Activated T-helper 1 cell treated with anti-CD3 and anti-CD28 coated beads, Interleukin-12 subunit alpha, Interleukin-12 subunit beta, Interleukin-2, Interleukin-4 antibody, amounts not matched to agents 30 ng/mL and 10 ng/mL and 1 ng/mL, durations not matched to agents 14 hours and 24 hours and 36 hours (primary cell): ENCODE data around the gene ARHGEF11. TPM values are rescaled to one million over a fixed set of nuclear protein-coding genes. Genes with fewer than 3 reads are reported as not detected.

Experiments
- total RNA-seq: library from RNA; stranded (reverse); gene quantifications from 2 replicates; pipeline ENCODE4 v1.2.3, GENCODE V29; 2022

ARHGEF11 gene
- total RNA-seq, 1 donor from 2014 or later: 3.2 TPM

Other genes with a start within 250 kb of the ARHGEF11 start
- 283 and 286 TPM in 2 replicates for gene SH2D2A, start 228.9 kb downstream of the ARHGEF11 start, total RNA-seq
- gene INSRR, start 186.6 kb downstream of the ARHGEF11 start, total RNA-seq: 0.65 and 0.78 TPM in 2 replicates
- gene NTRK1, start 184.9 kb downstream of the ARHGEF11 start, total RNA-seq: 49.1 and 49.8 TPM in 2 replicates
- 0.36 and 0.51 TPM in 2 replicates for gene PEAR1, start 152.0 kb downstream of the ARHGEF11 start, total RNA-seq
- gene LRRC71, start 125.1 kb downstream of the ARHGEF11 start, total RNA-seq: not detected in 2 replicates
- gene ETV3L, start 54.1 kb upstream of the ARHGEF11 start, total RNA-seq: not detected in 2 replicates
- 47.6 and 51.3 TPM in 2 replicates for gene ETV3, start 92.7 kb upstream of the ARHGEF11 start, total RNA-seq